ENCODE results near the gene RAE1. TPM values are rescaled to one million over a fixed set of nuclear protein-coding genes. Genes with fewer than 3 reads are reported as not detected.

RAE1 gene
- total RNA-seq, 1 experiment from 2014 or later: 34.5 TPM

DNA sequence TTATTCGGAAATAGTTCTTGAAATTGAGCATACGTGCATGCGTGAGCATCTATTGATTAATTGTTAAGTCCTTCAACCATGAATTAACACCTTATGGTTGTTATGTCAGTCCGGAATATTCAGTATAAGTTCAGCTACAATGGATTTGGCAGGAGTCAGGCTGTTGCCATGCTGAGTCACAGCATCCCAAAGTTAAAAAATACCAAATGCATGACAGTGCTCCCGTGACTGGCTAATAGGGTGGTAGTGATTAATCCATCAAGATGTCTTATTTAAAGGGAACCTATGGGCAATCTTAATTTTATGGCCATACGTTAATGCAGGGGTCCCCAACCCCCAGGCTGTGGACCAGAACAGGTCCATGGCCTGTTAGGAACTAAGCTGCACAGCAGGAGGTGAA, 10.5 kb downstream of the RAE1 start:
- Histone ChIP-seq H3K27me3 (ENCODE audit: control insufficient read depth, insufficient read depth, low read length) (no peaks in the 10 kb centered on the region), H3K27ac (ENCODE audit: low read length) (no peak overlapping the region), H3K4me3 (ENCODE audit: low read depth in 2 of 2, low read length in 2 of 2) (no peak overlapping the region), H3K4me1 (ENCODE audit: control insufficient read depth, insufficient read depth, low read length) (no peaks in the 10 kb centered on the region), H3K9me3 (ENCODE audit: control insufficient read depth, insufficient read depth, low read depth, low read length) (no peaks in the 10 kb centered on the region), H3K36me3 (ENCODE audit: control insufficient read depth, insufficient read depth, low read length) (peaks cover 27% of the 10 kb centered on the region)
- in situ Hi-C loops (cut with HindIII; ENCODE audit: low pct_unique_long_range_greater_than_20kb, low sequenced_read_pairs): no loop called here
- TF ChIP-seq, protein P1, sequence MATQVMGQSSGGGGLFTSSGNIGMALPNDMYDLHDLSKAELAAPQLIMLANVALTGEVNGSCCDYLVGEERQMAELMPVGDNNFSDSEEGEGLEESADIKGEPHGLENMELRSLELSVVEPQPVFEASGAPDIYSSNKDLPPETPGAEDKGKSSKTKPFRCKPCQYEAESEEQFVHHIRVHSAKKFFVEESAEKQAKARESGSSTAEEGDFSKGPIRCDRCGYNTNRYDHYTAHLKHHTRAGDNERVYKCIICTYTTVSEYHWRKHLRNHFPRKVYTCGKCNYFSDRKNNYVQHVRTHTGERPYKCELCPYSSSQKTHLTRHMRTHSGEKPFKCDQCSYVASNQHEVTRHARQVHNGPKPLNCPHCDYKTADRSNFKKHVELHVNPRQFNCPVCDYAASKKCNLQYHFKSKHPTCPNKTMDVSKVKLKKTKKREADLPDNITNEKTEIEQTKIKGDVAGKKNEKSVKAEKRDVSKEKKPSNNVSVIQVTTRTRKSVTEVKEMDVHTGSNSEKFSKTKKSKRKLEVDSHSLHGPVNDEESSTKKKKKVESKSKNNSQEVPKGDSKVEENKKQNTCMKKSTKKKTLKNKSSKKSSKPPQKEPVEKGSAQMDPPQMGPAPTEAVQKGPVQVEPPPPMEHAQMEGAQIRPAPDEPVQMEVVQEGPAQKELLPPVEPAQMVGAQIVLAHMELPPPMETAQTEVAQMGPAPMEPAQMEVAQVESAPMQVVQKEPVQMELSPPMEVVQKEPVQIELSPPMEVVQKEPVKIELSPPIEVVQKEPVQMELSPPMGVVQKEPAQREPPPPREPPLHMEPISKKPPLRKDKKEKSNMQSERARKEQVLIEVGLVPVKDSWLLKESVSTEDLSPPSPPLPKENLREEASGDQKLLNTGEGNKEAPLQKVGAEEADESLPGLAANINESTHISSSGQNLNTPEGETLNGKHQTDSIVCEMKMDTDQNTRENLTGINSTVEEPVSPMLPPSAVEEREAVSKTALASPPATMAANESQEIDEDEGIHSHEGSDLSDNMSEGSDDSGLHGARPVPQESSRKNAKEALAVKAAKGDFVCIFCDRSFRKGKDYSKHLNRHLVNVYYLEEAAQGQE (IDR thresholded peaks at IDR 0.05; ENCODE audit: insufficient read depth in 1 of 2, low read depth in 2 of 2, low read length in 1 of 2): no peak
- TF ChIP-seq POLR2AphosphoS5 (IDR thresholded peaks at IDR 0.05; ENCODE audit: low read depth, low read length) (no peak), TCF7L2 (IDR thresholded peaks at IDR 0.05; ENCODE audit: low read depth, low read length) (no peak), SIN3A (IDR thresholded peaks at IDR 0.05; ENCODE audit: borderline replicate concordance, insufficient read depth, low read depth, low read length) (no peak)
- TF ChIP-seq, protein P2, sequence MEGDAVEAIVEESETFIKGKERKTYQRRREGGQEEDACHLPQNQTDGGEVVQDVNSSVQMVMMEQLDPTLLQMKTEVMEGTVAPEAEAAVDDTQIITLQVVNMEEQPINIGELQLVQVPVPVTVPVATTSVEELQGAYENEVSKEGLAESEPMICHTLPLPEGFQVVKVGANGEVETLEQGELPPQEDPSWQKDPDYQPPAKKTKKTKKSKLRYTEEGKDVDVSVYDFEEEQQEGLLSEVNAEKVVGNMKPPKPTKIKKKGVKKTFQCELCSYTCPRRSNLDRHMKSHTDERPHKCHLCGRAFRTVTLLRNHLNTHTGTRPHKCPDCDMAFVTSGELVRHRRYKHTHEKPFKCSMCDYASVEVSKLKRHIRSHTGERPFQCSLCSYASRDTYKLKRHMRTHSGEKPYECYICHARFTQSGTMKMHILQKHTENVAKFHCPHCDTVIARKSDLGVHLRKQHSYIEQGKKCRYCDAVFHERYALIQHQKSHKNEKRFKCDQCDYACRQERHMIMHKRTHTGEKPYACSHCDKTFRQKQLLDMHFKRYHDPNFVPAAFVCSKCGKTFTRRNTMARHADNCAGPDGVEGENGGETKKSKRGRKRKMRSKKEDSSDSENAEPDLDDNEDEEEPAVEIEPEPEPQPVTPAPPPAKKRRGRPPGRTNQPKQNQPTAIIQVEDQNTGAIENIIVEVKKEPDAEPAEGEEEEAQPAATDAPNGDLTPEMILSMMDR (IDR thresholded peaks at IDR 0.05): no peak
- BruUV-seq (replicated peaks): no TSS peak
- ATAC-seq (no peak), DNase-seq (ENCODE audit: low read depth, low spot score) (no peak)
- intact Hi-C loops (cut with micrococcal nuclease; ENCODE audit: unreplicated experiment): no loop called here
- ChIA-PET POLR2A (no interaction called here), CTCF (no interaction called here)

DNA sequence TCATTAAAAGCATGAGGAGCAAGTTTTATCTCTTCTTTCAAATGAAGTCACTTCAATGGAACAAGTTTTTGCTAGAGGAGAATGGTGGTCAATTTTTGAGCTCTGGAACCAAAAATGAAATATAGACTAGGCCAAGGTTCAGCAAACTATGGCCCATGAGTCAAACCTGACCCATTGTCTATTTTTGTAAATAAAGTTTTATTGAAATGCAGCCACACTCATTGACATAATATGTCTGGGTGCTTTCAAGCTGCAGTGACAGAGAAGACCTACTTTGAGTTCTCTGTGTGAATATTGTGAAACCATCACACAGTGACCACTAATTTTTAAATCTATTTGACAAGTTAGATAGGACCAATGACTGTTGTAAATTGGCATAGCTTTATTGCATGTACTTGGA, 13.4 kb downstream of the RAE1 start:
- TF ChIP-seq POLR2AphosphoS5 (IDR thresholded peaks at IDR 0.05; ENCODE audit: low read depth, low read length) (no peak), TCF7L2 (IDR thresholded peaks at IDR 0.05; ENCODE audit: low read depth, low read length) (no peak), SIN3A (IDR thresholded peaks at IDR 0.05; ENCODE audit: borderline replicate concordance, insufficient read depth, low read depth, low read length) (no peak)
- TF ChIP-seq, protein P2 (IDR thresholded peaks at IDR 0.05): no peak
- TF ChIP-seq, protein P1 (IDR thresholded peaks at IDR 0.05; ENCODE audit: insufficient read depth in 1 of 2, low read depth in 2 of 2, low read length in 1 of 2): no peak
- ChIA-PET POLR2A (no interaction called here), CTCF (interaction anchor here (0.6 kb wide), 1 partner anchor 815 kb away, joined by 5 read pairs; no protein-coding TSS in a partner anchor)
- H3K4me1 ChIP-seq (ENCODE audit: control insufficient read depth, insufficient read depth, low read length): no peaks in the 10 kb centered on the region
- no peak overlapping the region for H3K27ac ChIP-seq (ENCODE audit: low read length)
- DNase-seq (ENCODE audit: low read depth, low spot score) (no peak), ATAC-seq (no peak)
- H3K36me3 ChIP-seq (ENCODE audit: control insufficient read depth, insufficient read depth, low read length): peaks cover 43% of the 10 kb centered on the region
- intact Hi-C loops (cut with micrococcal nuclease; ENCODE audit: unreplicated experiment) (no loop called here), in situ Hi-C loops (cut with HindIII; ENCODE audit: low pct_unique_long_range_greater_than_20kb, low sequenced_read_pairs) (no loop called here)
- no peaks in the 10 kb centered on the region for H3K27me3 ChIP-seq (ENCODE audit: control insufficient read depth, insufficient read depth, low read length)
- H3K9me3 ChIP-seq (ENCODE audit: control insufficient read depth, insufficient read depth, low read depth, low read length): no peaks in the 10 kb centered on the region
- H3K4me3 ChIP-seq (ENCODE audit: low read depth in 2 of 2, low read length in 2 of 2): no peak overlapping the region
- BruUV-seq (replicated peaks): no TSS peak
